ENCODE measurements around the gene SIRPG. TPM values are rescaled to one million over a fixed set of nuclear protein-coding genes. Genes with fewer than 3 reads are reported as not detected.

SIRPG gene
- total RNA-seq, 4 donors from 2014 or later = 0.62 TPM; not detected in 3

DNA sequence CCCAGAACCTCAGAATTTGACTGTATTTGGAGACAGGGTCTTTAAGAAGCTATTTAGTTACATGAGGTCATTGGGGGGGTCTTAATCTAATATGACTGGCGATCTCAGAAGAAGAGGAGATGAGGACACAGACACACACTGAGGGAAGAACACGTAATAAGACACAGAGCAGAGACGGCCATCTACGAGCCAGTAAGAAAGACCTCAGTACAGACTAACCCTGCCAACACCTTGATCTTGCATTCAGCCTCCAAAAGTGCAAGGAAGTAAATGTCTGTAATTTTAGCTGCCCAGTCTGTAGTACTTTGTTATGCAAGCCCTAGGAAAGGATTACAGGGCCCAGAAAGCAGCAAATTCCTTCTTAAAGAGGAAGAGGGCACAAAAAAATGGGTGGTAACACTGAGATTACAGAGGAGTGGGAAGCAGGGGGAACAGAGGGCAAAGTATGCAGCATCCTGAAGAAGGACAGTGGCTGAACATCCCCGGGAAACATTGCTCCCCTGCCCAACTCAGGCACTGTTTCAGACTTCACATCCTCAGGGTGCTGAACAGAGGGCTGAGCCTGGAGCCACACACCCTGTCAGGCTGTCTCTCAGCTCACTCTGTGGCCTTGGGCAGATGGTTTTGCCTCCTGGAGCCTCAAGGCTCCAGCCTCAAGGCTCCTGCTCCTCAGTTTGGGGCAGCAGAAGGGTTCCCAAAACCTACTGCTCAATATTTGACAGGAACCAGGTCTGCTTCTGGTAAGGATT is 27.9 kb upstream of the SIRPG start:
- H3K4me3 ChIP-seq = no peak overlapping the region
- TF ChIP-seq CTCF (IDR thresholded peaks at IDR 0.05) = no peak
- no peak for TF ChIP-seq POLR2A (IDR thresholded peaks at IDR 0.05)
- no peak for TF ChIP-seq POLR2AphosphoS5 (IDR thresholded peaks at IDR 0.05)
- TF ChIP-seq EP300 (IDR thresholded peaks at IDR 0.05) = no peak
- no peaks in the 10 kb centered on the region for H3K4me1 ChIP-seq
- no peaks in the 10 kb centered on the region for H3K9me3 ChIP-seq
- no peaks in the 10 kb centered on the region for H3K36me3 ChIP-seq
- no peak overlapping the region for H3K27ac ChIP-seq
- WGBS, 2 donors (ENCODE audit: low coverage in 1 of 2) = 80 to 86% methylated on average over 4 to 5 of the region's 5 CpGs
- ATAC-seq = no peak
- peaks cover 9% of the 10 kb centered on the region for H3K27me3 ChIP-seq

DNA sequence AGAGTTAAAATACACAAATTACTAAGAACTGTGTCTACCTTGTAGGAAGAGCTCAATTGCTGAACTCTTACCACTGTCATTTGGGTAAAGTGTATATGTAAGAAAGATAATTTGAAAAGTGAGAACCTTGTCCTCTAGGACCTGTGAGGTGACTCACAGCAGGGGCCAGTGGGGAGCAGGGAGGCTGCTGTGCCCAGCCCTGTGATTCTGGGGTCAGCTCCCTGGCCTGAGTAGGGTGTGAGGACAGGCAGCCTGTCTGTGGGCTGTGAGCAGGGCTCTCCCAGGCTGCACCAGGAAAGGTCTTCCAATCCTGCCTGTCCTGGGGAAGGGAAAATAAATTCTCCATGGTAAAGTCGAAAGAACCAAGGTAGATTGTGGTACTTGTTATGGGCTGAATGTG is 27.3 kb upstream of the SIRPG start:
- Histone ChIP-seq H3K9me3 (no peaks in the 10 kb centered on the region), H3K27ac (no peak overlapping the region), H3K27me3 (peaks cover 9% of the 10 kb centered on the region), H3K36me3 (no peaks in the 10 kb centered on the region), H3K4me1 (no peaks in the 10 kb centered on the region), H3K4me3 (no peak overlapping the region)
- ATAC-seq = no peak
- WGBS, 2 donors (ENCODE audit: low coverage in 1 of 2) = no CpG with 5 or more reads among the region's 1 CpG
- TF ChIP-seq EP300 (IDR thresholded peaks at IDR 0.05) (no peak), POLR2A (IDR thresholded peaks at IDR 0.05) (no peak), CTCF (IDR thresholded peaks at IDR 0.05) (no peak), POLR2AphosphoS5 (IDR thresholded peaks at IDR 0.05) (no peak)

GRCh38 chr20:1676650-1677049 is 19.1 kb upstream of the SIRPG start:
- WGBS, 2 donors (ENCODE audit: low coverage in 1 of 2) = 82 to 100% methylated on average over 1 to 6 of the region's 6 CpGs
- no peak for TF ChIP-seq POLR2A (IDR thresholded peaks at IDR 0.05)
- no peak for TF ChIP-seq POLR2AphosphoS5 (IDR thresholded peaks at IDR 0.05)
- TF ChIP-seq EP300 (IDR thresholded peaks at IDR 0.05) = no peak
- TF ChIP-seq CTCF (IDR thresholded peaks at IDR 0.05) = no peak

DNA sequence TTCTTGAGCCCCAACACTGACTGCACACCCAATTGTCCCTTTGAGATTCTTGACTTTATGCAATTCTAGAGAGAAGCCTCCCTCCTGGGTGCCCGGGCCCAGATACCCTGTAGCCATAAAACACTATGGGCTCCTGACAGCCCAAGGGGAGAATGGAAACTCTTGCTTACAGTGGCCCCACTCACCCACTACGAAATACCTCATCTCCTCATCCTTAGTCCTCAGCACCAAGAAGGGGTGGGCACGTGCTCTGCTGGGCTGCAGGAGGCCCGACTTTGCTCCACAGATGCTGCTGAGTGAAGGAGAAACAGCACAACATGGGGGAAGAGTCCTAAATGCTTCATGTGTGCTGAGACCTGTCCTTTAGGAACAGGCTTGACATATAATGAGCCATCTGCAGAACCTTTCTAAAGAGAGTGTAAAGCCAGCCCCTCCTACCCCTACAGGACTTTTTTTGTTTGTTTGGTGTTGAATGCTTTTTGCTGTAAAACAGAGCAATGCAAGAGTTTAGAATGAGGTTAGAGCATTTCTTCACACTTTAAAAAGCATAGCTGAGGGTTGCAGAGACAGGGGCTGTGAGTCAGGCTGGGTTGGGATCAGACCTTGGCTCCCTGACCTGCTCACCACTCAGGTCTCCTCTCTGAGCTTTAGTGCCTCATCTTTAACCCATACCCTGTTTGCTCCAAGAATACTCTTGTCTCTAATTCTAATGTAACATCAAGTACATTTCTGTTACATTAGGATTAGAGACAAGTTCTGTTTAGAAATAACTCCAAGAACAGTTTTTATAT is 17.6 kb upstream of the SIRPG start:
- Histone ChIP-seq H3K9me3 (no peaks in the 10 kb centered on the region), H3K27me3 (no peaks in the 10 kb centered on the region), H3K4me3 (no peak overlapping the region), H3K36me3 (no peaks in the 10 kb centered on the region), H3K4me1 (no peaks in the 10 kb centered on the region), H3K27ac (no peak overlapping the region)
- TF ChIP-seq POLR2A (IDR thresholded peaks at IDR 0.05) (no peak), POLR2AphosphoS5 (IDR thresholded peaks at IDR 0.05) (no peak), CTCF (IDR thresholded peaks at IDR 0.05) (no peak), EP300 (IDR thresholded peaks at IDR 0.05) (no peak)
- ATAC-seq = no peak
- 55% methylated on average over 4 of the region's 4 CpGs; no CpG with 5 or more reads in 1 of the 2 donors for WGBS, 2 donors (ENCODE audit: low coverage in 1 of 2)

More at GRCh38 chr20:1676650-1677049, 19.1 kb upstream of the SIRPG start:
- Histone ChIP-seq H3K4me3 (no peak overlapping the region), H3K9me3 (no peaks in the 10 kb centered on the region), H3K4me1 (no peaks in the 10 kb centered on the region), H3K27me3 (no peaks in the 10 kb centered on the region), H3K27ac (no peak overlapping the region), H3K36me3 (no peaks in the 10 kb centered on the region)
- ATAC-seq = no peak

All from gastroesophageal sphincter (tissue), 4 donors.